Measurements from ENCODE around the gene MAP1LC3A.

The MAP1LC3A gene

DNA sequence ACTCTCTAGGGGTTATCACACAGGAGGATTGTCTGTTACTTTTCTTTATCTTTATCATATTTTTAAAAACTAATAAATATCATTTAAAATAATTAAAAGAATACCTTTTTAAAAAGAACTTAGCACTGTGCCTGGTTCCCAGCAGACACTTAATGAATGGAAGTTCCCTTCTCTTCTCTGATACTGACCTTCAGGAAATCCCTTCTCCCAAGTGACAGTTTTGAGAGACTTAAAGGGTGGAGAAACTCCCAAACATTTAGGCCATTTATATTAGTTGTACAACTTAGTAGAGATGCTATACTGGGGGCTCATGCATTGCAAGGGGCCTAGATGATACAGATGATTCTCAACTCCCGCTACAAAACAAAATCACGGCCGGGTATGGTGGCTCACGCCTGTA, 18.5 kb downstream of the MAP1LC3A start:
- no peak for DNase-seq (ENCODE audit: low read depth)

- DNase-seq (ENCODE audit: low read depth), result no peak
Measured at GRCh38 chr20:34578025-34578424, 19.5 kb downstream of the MAP1LC3A start.

GRCh38 chr20:34578521-34578920, 20.0 kb downstream of the MAP1LC3A start:
- DNase-seq (ENCODE audit: low read depth), result no peak

DNA sequence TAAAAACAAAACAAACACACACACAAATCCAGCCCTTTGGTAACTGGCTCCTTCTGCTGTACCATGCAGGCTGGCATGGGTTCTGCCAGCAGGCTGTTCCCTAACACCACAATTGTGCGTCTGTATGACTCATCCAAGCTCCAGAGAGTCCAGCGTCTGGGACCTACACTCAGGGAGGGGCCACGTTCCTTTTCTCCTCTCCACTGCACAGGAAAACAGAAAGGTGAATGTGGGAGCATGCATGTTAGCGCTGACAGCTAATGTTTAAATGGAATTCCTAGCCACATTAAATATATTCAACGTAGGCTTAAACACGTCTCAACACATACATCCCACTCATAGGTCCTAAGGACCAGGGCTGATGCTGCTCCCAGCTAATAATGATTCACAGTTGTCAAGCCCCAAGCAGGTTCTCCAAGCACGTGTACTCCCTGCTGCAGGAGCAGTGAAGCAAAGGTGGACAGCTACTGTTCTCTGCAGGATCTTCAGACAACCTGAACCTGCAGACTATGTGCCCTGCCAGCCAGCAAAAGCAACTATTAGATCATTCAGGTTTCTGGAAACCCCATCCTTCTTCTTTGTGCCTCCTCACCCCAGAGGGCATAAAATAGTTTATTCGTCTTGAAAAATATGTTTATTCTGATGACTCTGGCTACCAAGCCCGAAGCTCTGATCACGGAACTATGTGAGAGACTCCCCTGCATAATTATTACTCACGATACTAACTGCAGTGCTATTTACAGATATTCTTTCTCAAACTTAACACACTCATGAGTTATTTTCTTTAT, 20.9 kb downstream of the MAP1LC3A start:
- DNase-seq (ENCODE audit: low read depth), result no peak

DNA sequence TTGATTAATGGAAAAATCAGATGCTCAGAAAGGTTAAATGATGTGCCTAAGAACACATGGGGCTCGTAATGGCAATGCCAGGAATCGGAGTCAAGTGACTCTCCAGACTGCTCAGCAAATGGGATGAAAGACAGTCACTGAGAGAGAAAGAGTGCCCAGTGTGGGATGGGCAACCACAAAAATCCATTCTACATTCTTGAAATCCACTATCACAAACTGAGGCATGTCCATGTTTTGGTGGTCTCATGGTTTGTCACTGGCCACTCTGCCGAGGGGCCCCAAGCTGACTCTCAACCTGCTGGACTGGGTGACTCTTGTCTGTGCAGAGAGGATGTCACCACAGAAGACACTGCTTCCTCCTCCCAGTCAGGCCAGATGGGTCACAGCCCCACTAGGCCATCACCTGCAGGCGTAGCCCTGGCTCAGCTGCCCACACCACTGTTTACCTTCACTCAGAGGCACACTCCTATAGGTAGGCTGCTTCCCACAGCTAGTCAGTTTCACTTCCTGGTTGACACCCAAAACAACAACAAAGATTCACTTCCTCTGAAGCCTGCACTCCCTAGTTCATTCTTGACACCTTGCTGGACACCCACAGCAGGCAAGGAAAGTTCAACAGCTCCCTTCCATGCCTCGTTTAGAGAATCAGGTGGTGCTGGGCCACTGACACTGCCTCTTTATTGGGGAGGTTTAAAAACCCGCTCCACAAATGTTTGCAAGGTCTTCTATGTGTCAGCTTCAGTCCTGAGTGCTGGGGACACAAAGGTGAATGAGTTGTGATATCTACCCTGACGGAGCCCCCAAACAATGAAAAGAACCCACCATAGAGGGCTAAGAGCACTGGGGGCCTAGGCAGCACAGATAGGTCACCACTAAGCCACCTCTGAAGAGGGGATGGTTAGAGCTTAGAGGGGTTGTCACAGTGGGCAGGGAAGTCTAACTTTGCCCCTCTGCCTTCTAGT, 21.7 kb downstream of the MAP1LC3A start:
- DNase-seq (ENCODE audit: low read depth), result no peak

DNA sequence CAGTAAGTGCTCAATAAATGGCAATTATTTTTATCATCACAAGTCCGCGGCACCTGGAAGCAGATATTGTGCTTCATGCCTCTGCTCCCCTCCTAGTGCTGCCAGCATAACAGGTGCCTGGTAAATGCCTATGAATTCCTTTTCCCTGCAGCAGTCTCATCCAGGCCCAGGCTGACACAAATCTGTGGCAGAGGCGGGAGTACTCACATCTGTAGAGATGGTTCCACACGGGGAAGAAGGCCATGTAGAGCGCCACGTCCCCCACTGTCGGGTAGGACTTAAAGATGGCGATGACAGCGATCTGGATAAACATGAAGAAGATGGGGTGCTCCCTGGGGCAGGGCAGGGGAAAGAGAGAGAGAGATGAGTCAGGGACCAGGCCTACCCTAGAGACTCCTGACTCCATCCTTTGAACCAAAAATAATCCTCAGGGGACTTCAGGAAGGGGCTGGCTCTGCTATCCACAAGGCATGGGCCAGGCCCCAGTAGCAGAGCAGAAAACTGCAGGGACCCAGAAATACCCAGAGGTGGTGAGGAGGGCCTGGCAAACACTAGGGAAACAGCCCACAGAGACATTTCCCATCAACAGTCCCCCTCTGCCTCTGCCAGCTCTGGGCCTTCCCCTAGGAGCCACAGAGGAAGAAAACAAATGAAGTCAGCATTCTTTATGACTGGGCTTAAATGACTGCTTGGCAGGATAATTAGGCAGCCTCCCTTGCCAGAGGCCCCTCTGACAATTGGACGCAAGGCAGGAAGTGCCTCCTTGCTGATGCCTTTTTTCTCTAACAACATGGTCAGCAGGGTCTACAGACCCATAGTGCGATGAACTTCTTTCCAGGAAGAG, 23.0 kb downstream of the MAP1LC3A start:
- DNase-seq (ENCODE audit: low read depth), result no peak

DNA sequence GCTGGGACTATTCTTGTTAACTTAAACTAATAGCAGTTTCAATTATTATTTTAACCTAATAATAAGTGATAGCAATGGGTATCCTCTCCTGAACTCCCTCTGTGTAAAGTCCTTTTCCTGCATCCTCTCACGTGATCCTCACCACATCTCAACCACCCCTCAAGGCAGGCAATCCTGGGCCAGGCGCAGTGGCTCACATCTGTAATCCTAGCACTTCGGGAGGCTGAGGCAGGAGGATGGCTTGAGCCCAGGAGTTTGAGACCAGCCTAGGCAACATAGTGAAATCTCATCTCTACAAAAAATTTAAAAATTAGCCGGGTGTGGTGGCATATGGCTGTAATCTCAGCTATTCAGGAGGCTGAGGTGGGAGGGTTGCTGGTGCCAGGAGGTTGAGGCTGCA, 23.7 kb downstream of the MAP1LC3A start:
- no peak for DNase-seq (ENCODE audit: low read depth)

GRCh38 chr20:34582911-34583310, 24.4 kb downstream of the MAP1LC3A start:
- no peak for DNase-seq (ENCODE audit: low read depth)

GRCh38 chr20:34583544-34583943, 25.0 kb downstream of the MAP1LC3A start:
- DNase-seq (ENCODE audit: low read depth), result no peak

DNA sequence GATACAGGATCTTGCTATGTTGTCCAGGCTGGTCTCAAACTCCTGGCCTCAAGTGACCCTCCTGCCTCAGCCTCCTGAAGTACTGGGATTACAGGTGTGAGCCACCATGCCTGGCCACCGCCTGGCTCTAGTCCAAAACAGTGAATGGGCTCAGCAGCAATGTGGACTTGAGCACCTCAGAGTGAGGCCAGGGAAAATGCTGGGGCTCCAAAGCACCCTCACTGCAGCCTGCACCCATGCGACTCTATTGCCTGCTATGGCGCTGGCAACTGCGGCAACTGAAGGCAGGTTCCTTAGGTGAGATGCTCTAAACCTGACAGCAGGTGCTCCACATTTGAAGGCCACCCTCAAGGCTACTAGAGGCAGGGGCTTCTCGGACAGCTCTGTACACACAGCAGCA, 26.5 kb downstream of the MAP1LC3A start:
- no peak for DNase-seq (ENCODE audit: low read depth)

GRCh38 chr20:34586488-34587163, 28.1 kb downstream of the MAP1LC3A start:
- DNase-seq (ENCODE audit: low read depth), result no peak

- DNase-seq (ENCODE audit: low read depth), result no peak
Measured at GRCh38 chr20:34595377-34596184, 37.1 kb downstream of the MAP1LC3A start.

DNA sequence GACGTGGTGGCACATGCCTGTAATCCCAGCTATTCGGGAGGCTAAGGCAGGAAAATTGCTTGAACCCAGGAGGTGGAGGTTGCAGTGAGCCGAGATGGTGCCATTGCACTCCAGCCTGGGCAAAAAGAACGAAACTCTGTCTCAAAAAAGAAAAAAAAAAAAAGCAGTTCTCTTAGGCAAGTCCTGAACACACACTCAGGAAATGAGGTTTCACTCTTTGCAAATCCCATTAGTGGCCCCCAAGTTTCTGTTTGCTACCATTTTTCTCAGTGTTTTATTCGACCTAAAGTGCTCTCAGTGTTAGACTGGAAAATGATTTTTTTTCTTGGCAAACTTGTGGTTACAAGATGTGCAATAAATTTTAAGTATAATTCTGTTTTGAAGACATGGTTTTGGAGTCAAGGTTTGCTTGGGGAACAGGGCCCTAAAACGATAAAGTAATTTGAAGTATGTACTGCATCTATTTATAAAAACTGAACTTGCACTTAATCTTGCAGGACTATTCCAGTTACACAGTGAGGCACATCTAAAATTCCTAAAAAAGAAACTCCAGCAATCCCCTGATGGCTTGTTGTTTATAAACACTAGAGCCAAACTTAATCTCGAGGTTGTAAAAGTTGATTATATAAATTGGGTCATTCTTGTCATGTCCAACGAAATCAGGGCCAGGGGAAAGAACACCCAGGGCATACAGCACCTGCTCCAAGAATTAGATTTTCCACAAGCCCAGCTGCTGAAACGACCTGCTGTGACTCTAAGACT, 42.6 kb downstream of the MAP1LC3A start:
- DNase-seq (ENCODE audit: low read depth), result no peak

- DNase-seq (ENCODE audit: low read depth), result no peak
Measured at GRCh38 chr20:34604980-34605788, 46.7 kb downstream of the MAP1LC3A start.

- DNase-seq (ENCODE audit: low read depth), result no peak
Measured at GRCh38 chr20:34607066-34607465, 48.5 kb downstream of the MAP1LC3A start.
